MG63 (cell line): ENCODE data around the gene NEDD4L. TPM values are rescaled to one million over a fixed set of nuclear protein-coding genes. Genes with fewer than 3 reads are reported as not detected.
"Not testable (repeated sequence)": the region's sequence is repeated elsewhere in the genome, so short reads cannot be mapped to it uniquely, and the experiment has no call there.

Experiments used
- DNase-seq: peaks from one replicate; pipeline ENCODE4 v3.0.0-alpha.2; 2020
- H3K27me3 ChIP-seq: fragments of 250-450 bp; sonication (Bioruptor Pico); 2 replicates; pipeline ENCODE4 v1.5.1; 2020; ENCODE audit warnings: mild to moderate bottlenecking, moderate library complexity
- H3K36me3 ChIP-seq: fragments of 250-450 bp; sonication (Bioruptor Pico); 2 replicates; pipeline ENCODE4 v1.5.1; 2020; ENCODE audit warnings: mild to moderate bottlenecking, moderate library complexity
- H3K4me3 ChIP-seq: fragments of 250-450 bp; sonication (Bioruptor Pico); 2 replicates; pipeline ENCODE4 v1.5.1; 2020; ENCODE audit warnings: mild to moderate bottlenecking, moderate library complexity
- H3K9me3 ChIP-seq: fragments of 250-450 bp; sonication (Bioruptor Pico); 2 replicates; pipeline ENCODE4 v1.5.1; 2020; ENCODE audit warnings: mild to moderate bottlenecking, moderate library complexity
- total RNA-seq: library from RNA; depleted of rRNA; stranded (reverse); fragments of >200 nt; shearing (Covaris generic); gene quantifications from 2 replicates; pipeline ENCODE4 v1.2.3, GENCODE V29; 2014; ENCODE audit warnings: low replicate concordance; rRNA removed

The NEDD4L gene
- total RNA-seq: 16.2 and 28.8 TPM in 2 replicates

DNA sequence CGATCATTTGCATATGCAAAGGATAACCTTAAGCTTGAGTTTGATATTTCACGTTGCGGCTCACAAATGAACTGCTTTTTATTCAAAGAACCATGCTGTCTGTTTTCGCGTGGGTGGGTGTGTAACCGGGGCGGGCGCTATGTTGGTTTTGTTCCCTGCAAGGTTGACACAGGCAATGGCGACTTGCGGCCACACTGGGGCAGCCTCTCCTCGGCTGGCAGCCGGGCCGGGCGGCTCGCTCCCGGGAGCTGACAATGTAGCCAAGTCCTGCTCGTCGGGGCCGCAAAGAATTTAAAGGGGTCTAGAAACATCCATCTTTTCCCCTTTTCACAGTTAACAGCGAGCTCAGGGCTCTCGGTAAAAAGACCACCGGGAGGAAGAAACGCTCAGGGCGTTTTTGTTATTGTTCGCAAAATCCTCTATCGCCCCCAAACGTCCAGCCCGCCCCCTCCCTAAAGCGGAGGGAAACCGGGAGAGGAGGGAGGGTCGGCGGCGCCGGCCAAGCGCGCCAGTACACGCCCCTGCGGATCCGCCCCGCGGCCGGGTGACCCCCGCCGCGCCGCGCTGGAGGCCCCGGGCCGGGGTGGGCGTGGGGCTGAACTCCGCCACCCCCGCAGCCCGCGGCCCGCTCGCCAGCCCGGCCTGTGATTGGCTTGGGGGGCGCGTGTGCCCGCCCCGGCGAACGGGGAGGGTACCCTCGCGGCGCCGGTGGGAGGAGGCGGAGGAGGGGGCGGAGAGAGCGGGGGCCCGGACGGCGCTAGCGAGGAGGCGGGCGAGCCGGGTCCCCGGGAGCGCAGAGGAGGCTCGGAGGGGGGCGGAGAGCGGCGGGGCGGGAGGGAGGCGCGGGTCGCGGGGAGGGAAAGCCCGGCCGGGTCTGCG, at the start of gene NEDD4L:
Gene NEDD4L, plus strand, starts transcription at position 736 of the 879 bp plus-strand sequence. CDS start 435 bp downstream, outside the sequence.
- Histone ChIP-seq H3K27me3 (no peaks in the 10 kb centered on the region), H3K4me3 (peak within 1 kb of the TSS; percentile 75), H3K9me3 (no peaks in the 10 kb centered on the region), H3K36me3 (no peaks in the 10 kb centered on the region)
- peak; percentile 84 for DNase-seq

DNA sequence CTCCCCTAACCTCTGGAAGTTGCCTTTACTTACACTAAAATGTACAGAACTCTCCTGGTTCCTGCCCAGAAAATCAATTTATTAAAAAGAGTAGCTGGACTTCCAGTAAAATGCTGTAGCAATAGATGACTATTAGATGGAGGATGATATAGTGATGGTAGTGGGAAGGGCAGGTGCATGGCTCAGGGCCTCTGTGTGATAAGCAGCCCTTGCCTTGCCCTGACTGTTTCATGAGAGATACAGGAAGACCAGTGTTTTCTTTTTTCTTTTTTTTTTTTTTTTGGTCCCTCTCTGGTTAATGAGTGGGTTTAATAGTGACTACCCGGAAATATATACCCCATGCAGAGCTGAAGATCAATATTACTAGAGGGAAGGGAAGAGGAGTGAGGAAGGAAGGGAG, 48.7 kb upstream of the NEDD4L start:
- Histone ChIP-seq H3K36me3 (no peaks in the 10 kb centered on the region), H3K9me3 (no peaks in the 10 kb centered on the region), H3K27me3 (no peaks in the 10 kb centered on the region), H3K4me3 (no peak overlapping the region)
- no peak for DNase-seq

DNA sequence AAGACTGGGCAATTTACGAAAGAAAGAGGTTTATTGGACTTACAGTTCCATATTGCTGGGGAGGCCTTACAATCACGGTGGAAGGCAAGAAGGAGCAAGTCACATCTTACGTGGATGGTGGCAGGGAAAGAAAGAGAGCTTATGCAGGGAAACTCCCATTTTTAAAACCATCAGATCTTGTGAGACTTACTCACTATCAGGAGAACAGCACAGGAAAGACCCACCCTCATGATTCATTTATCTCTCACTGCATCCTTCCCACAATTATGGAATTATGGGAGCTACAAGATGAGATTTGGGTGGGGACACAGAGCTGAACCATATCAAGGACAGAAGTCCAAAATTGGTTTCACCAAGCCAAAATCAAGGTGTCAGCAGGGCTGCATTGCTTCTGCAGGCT, 47.1 kb upstream of the NEDD4L start:
- not testable (repeated sequence) for H3K9me3 ChIP-seq, H3K36me3 ChIP-seq, DNase-seq, H3K27me3 ChIP-seq, H3K4me3 ChIP-seq

DNA sequence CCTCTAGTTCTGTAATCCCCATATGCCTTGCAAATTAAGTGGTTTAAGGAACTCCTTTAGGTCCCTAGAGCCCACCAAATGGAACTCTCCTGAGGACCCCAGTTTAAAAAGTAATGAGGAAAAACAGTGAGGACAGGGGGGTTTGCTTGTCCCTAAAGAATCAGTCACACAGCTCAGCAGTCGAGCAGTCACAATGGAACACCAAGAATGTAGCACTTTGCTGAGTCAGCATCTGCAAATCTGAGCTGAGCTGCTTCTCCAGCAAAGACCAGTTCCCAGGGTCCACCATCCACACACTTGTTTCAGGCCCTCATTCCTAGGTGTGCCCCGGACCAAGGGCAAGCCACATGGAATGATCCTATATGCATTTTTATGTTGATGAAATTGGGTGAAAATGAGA, 46.2 kb upstream of the NEDD4L start:
- Histone ChIP-seq H3K36me3 (no peaks in the 10 kb centered on the region), H3K9me3 (no peaks in the 10 kb centered on the region), H3K4me3 (no peak overlapping the region), H3K27me3 (no peaks in the 10 kb centered on the region)
- DNase-seq: no peak

DNA sequence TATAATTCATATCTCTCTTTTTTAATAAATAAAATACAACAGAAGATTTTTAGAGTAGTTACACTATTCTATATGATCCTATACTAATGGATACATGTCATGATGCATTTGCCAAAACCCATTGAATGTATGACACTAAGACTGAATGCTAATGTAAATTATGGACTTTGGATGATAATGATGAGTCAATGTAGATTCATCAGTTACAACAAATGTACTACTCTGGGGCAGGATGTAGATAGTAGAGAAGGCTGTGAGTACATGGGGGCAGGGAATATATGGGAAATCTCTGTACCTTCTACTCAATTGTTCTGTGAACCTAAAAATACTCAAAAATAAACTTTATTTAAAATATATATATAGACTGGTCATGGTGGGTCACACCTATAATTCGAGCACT, 45.6 kb upstream of the NEDD4L start:
- H3K27me3 ChIP-seq: no peaks in the 10 kb centered on the region
- no peaks in the 10 kb centered on the region for H3K36me3 ChIP-seq
- H3K4me3 ChIP-seq: no peak overlapping the region
- no peak for DNase-seq
- no peaks in the 10 kb centered on the region for H3K9me3 ChIP-seq

DNA sequence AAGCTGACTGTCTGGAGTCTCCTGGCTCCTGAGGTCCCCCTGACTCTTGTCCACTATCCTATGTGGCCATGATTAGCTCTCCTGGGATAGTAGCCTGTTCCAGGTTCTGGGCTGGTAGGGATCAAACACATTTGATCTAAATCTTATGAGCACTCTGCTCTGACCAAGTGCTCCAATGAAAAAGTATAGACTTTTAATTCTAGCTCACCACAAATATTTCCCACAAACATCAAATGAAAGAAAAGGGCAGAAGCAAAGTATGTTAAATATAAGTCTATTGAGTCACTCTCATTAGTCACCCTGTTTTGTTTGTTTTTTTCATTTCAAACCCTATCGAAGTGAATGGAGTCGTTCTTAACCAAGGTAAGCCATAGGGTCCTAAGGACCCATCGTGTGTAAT, 39.7 kb upstream of the NEDD4L start:
- Histone ChIP-seq H3K36me3 (no peaks in the 10 kb centered on the region), H3K4me3 (no peak overlapping the region)
- no peak for DNase-seq

DNA sequence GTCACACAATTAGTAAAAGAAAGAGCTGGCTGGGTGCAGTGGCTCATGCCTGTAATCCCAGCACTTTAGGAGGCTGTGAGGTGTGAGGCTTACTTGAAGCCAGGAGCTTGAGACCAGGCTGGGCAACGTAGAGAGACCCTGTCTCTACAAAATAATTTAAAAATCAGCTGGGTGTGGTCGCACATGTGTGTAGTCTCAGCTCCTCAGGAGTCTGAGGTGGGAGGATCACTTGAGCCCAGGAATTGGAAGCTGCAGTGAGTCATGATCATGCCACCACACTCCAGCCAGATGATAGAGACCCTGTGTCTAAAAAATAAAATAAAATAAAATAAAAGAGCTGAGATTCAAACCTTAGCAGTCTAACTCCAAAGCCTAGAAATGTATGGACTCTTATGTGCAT, 39.0 kb upstream of the NEDD4L start:
- peak; percentile 24 for DNase-seq
- Histone ChIP-seq H3K27me3 (no peaks in the 10 kb centered on the region), H3K9me3 (no peaks in the 10 kb centered on the region), H3K4me3 (no peak overlapping the region), H3K36me3 (no peaks in the 10 kb centered on the region)

More for the DNA sequence above, 39.7 kb upstream of the NEDD4L start:
- no peaks in the 10 kb centered on the region for H3K9me3 ChIP-seq
- H3K27me3 ChIP-seq: no peaks in the 10 kb centered on the region

DNA sequence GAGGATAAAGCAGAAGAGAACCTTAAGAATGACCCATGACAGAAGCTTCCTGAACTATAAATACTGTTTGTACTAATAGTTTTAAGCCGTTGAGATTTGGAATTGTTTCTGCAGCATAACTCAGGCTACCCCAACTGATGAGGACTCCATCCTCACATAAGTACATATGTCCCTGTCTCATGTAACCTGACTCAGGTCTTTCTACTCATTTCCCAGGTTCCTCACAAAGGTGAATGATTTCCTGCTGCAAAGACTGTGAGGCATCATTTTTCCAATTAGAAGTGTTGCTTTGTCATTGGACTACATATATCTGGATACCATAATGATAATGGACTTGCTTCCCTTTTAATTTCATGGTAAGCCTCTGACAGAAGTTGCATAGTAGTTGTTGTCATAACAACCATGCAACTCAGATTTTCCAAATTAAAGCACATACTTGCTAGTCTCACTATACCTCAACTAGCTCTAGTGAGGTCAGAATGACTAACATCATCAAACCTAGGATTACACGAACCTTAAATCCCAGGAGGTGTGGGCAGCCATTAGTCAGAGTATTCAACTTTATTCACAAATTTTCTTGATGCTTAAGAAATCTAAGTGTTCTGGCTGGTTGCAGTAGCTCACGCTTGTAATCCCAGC, 38.0 kb upstream of the NEDD4L start:
- no peaks in the 10 kb centered on the region for H3K27me3 ChIP-seq
- no peaks in the 10 kb centered on the region for H3K9me3 ChIP-seq
- no peaks in the 10 kb centered on the region for H3K36me3 ChIP-seq
- no peak overlapping the region for H3K4me3 ChIP-seq
- no peak for DNase-seq

DNA sequence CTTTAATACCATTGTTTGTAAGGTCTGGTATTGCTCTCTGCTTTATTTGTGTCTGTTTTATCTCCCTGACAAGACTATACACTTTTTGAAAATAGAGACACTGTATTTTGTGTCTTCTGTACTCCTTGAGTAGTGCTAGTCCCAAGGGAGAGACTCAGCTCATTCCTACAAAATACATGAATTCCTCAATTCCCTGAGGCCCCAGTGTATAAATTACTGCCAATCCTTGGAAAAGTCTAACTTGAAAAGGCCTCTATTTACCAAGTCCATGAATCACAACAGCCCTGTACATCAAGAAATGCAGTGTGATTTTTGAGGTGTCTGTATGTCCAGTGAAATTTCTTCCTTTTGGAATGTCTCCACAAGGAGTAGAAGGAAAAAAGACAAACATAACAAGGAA, 34.9 kb upstream of the NEDD4L start:
- H3K4me3 ChIP-seq: no peak overlapping the region
- H3K36me3 ChIP-seq: no peaks in the 10 kb centered on the region
- DNase-seq: no peak
- H3K27me3 ChIP-seq: no peaks in the 10 kb centered on the region
- no peaks in the 10 kb centered on the region for H3K9me3 ChIP-seq

DNA sequence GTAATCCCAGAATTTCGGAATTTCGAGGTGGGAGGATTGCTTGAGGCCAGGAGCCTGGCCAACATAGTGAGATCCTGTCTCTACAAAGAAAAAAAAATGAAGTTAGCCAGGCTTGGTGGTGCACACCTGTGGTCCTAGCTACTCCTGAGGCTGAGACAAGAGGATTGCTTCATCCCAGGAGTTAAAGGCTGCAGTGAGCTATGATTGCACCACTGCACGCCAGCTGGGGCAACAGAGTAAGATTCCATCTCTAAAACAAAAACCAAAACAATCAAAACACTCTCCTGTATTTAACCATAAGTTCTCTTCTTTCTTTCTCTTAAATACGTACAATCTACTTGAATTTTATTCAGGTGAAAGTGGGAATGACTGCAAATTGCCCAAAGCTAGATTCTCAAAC, 33.8 kb upstream of the NEDD4L start:
- H3K9me3 ChIP-seq: no peaks in the 10 kb centered on the region
- DNase-seq: no peak
- no peaks in the 10 kb centered on the region for H3K36me3 ChIP-seq
- H3K4me3 ChIP-seq: no peak overlapping the region
- no peaks in the 10 kb centered on the region for H3K27me3 ChIP-seq

DNA sequence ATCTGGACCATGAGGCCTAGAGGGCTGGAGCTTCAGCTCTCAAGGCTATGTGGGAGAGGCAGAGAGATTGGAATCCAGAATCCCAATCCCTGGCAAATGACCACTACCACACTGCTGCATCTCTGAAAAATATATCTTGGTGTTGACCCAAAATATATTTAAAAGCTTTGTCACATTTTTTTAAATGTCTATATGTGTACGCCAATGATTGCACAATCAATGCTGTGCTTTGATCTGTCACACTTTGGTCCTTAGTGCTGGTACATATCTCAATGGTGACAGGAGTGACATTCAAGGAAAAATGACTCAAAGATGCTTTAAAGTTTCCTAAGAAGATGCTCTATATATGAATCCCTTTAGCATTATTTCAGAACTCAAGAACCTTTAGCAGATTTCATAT, 31.7 kb upstream of the NEDD4L start:
- Histone ChIP-seq H3K36me3 (no peaks in the 10 kb centered on the region), H3K4me3 (no peak overlapping the region), H3K9me3 (peaks cover 3% of the 10 kb centered on the region; the same call in 1 of the 2 replicates), H3K27me3 (no peaks in the 10 kb centered on the region)
- DNase-seq: no peak

DNA sequence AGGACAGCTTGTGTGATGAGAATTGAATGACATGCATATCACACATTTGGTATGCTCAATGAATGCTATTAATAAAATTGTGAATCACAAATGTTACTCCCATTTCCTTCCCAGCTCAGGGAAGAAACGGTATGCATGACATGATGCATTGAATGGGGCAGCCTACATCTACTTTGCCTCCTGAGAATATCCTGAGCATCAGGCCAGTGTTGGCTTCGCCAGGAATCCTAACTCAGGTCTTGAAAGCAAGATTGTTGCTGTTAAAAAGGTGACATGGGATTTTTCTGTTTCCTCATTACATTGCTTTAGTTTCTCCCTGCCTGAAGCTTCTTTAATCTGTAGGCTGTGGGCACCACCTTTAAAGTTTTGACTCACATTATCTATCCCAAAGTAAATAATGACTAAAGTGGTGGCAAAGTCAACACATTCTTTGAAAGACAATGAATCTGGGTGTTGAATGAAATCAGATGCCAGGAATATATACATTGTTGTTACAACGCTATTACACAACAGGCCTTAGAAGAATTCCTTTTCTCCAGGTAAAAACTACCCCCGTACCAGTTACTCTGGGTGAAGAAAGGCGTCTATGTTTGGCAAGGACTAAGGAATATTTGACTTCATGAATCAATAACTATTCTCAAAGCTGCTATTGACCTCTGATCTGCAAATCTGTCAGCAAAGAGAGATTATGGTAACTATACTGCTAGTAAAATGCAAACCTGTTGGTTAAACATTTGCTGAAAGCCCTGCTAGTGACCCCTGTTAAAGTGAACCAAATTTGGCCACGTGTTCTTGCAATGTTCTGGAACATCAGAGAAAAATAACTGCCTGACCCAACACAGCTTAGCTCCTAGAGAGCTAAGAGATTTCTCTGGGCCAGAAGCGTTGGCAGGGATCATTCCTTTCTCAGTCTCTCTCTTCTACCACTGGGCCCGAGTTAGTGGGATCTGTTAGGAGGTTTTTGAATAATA, 30.5 kb upstream of the NEDD4L start:
- Histone ChIP-seq H3K36me3 (no peaks in the 10 kb centered on the region), H3K27me3 (no peaks in the 10 kb centered on the region), H3K4me3 (no peak overlapping the region), H3K9me3 (peaks cover 3% of the 10 kb centered on the region; the same call in 1 of the 2 replicates)
- peak; percentile 19 for DNase-seq

DNA sequence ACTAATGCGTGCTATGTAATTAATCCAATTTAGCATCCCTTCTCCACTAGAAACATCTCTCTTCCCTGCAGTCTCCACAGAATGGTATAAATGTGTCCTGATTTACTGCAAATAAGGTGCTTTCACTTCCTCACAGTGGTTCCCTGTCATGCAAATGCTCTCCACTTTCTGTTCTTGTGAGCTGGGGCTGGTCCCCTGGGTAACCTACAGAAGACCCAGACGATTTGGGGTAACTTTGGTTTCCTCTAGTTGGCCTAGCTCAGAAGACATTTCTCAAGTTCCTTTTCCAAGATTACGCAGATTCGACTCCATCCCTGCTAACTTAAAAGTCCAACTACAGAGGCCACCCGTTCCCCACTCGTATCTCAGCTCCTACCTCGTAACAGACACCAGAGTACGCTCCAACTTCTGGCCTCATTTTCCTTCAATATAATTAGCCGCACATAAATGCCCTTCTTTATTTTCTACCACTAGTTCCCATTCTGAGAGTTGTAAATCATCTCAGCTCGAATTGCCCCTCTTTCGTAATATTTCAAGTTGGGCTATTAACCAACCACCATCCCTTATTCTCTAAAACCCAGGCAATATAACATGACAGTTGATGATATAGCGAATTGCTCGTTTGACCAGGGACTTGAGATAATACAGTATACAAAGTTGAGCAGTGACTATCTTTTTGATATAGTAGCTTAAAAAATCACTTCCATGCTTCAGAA, 28.8 kb upstream of the NEDD4L start:
- Histone ChIP-seq H3K36me3 (no peaks in the 10 kb centered on the region), H3K4me3 (no peak overlapping the region), H3K9me3 (peaks cover 3% of the 10 kb centered on the region; the same call in 1 of the 2 replicates), H3K27me3 (no peaks in the 10 kb centered on the region)
- DNase-seq: no peak

DNA sequence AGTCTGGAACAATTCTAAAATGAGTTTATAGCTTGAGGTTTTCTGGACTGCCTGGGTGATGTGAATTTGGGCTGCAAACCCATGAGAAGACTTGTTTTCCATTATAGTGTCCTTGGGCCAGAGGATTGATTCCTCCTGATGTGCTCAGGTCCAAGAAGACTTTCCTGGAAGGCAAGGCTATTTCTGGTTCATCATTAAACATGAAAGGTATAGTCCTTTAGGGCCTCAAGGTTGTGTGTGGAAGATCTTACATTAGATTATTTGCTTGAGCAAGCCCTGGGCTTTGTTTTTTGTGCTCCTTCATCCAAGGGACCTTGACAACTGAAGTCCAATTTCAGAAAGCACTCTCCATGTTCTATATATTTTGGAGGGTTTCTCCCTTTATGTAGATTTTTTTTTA, 26.8 kb upstream of the NEDD4L start:
- no peak for DNase-seq
- H3K4me3 ChIP-seq: no peak overlapping the region
- no peaks in the 10 kb centered on the region for H3K27me3 ChIP-seq
- H3K36me3 ChIP-seq: no peaks in the 10 kb centered on the region
- H3K9me3 ChIP-seq: peaks cover 3% of the 10 kb centered on the region; the same call in 1 of the 2 replicates

DNA sequence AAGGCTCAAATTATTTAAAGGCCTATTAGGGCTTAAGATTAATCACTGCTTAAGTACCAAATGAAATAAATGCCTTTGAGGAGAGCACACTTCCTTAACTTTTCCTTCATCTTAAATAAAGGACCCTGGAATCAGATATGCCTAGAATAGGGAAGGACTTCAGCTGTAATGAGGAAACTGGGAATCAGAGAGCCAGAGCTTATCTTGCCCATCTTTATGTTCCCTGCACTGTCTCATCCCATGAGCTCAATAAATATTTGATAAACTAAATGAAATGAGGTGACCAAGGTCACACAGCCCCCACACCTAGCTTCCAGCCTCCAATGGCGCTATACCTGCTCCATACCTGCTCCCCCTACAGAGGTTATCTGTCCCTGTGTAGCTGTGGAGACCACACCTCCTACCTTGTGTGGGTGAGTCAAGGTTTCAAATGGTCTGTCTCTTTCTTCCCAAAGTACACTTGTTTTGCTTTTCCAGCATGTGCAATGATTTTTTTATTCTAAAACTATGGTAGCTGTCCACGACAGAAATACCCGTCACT, 23.4 kb upstream of the NEDD4L start:
- Histone ChIP-seq H3K9me3 (peaks cover 3% of the 10 kb centered on the region; the same call in 1 of the 2 replicates), H3K27me3 (no peaks in the 10 kb centered on the region), H3K4me3 (no peak overlapping the region), H3K36me3 (no peaks in the 10 kb centered on the region)
- no peak for DNase-seq

DNA sequence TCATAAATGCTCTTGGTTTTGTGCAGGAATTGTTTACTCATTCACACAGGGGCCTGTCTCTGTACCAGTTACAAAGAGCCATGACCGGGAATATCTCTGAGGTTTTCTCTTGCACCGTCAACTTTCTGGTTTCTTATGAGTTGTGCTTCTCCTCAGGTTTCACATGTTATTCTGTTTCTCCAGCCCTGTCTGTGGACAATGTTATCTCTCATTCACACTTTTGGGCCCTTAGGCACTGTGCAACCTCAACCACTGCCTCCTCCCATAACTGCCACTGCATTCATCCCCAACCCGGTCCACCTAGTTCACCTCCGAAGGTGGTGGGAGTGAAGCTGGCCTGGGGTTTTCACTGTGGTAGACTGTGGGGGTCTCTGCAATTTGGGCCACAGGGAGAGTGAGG, 22.5 kb upstream of the NEDD4L start:
- H3K27me3 ChIP-seq: no peaks in the 10 kb centered on the region
- no peaks in the 10 kb centered on the region for H3K36me3 ChIP-seq
- H3K9me3 ChIP-seq: 0 out of 2 replicates have a peak, but pooled peaks cover under 1% of the 10 kb centered on the region
- H3K4me3 ChIP-seq: no peak overlapping the region
- DNase-seq: no peak
